ENCODE results near the gene PANX2.

The PANX2 gene

GRCh38 chr22:50226063-50226874, 55.7 kb downstream of the PANX2 start:
- Histone ChIP-seq H3K9me3 (ENCODE audit: severe bottlenecking) (no peaks in the 10 kb centered on the region), H3K4me3 (ENCODE audit: severe bottlenecking) (no peak overlapping the region), H3K27ac (ENCODE audit: poor library complexity, severe bottlenecking) (no peak overlapping the region), H3K27me3 (ENCODE audit: insufficient read depth, poor library complexity, severe bottlenecking) (no peaks in the 10 kb centered on the region), H3K4me1 (ENCODE audit: insufficient read depth, poor library complexity, severe bottlenecking) (no peaks in the 10 kb centered on the region), H3K36me3 (ENCODE audit: low read depth) (peaks cover 33% of the 10 kb centered on the region)
- TF ChIP-seq CTCF (IDR thresholded peaks at IDR 0.05; ENCODE audit: poor library complexity, severe bottlenecking), result no peak
- DNase-seq (ENCODE audit: low spot score), result peak; percentile 52
- ATAC-seq (ENCODE audit: low read depth), result no peak

- no peaks in the 10 kb centered on the region for H3K9me3 ChIP-seq (ENCODE audit: severe bottlenecking)
- H3K4me3 ChIP-seq (ENCODE audit: severe bottlenecking), result no peak overlapping the region
- H3K4me1 ChIP-seq (ENCODE audit: insufficient read depth, poor library complexity, severe bottlenecking), result no peaks in the 10 kb centered on the region
- H3K27ac ChIP-seq (ENCODE audit: poor library complexity, severe bottlenecking), result no peak overlapping the region
- H3K36me3 ChIP-seq (ENCODE audit: low read depth), result peaks cover 29% of the 10 kb centered on the region
- TF ChIP-seq CTCF (IDR thresholded peaks at IDR 0.05; ENCODE audit: poor library complexity, severe bottlenecking), result no peak
- ATAC-seq (ENCODE audit: low read depth) (no peak), DNase-seq (ENCODE audit: low spot score) (peak; percentile 49)
- H3K27me3 ChIP-seq (ENCODE audit: insufficient read depth, poor library complexity, severe bottlenecking), result no peaks in the 10 kb centered on the region
Measured at GRCh38 chr22:50226875-50227165, 56.3 kb downstream of the PANX2 start.

GRCh38 chr22:50227579-50228215, 57.2 kb downstream of the PANX2 start:
- DNase-seq (ENCODE audit: low spot score), result peak; percentile 46

GRCh38 chr22:50228366-50228765, 57.8 kb downstream of the PANX2 start:
- TF ChIP-seq CTCF (IDR thresholded peaks at IDR 0.05; ENCODE audit: poor library complexity, severe bottlenecking), result no peak
- no peak for DNase-seq (ENCODE audit: low spot score)
- H3K4me3 ChIP-seq (ENCODE audit: severe bottlenecking), result no peak overlapping the region
- ATAC-seq (ENCODE audit: low read depth), result no peak
- no peak overlapping the region for H3K27ac ChIP-seq (ENCODE audit: poor library complexity, severe bottlenecking)
- H3K4me1 ChIP-seq (ENCODE audit: insufficient read depth, poor library complexity, severe bottlenecking), result no peaks in the 10 kb centered on the region
- H3K27me3 ChIP-seq (ENCODE audit: insufficient read depth, poor library complexity, severe bottlenecking), result no peaks in the 10 kb centered on the region
- H3K36me3 ChIP-seq (ENCODE audit: low read depth), result peaks cover 15% of the 10 kb centered on the region
- no peaks in the 10 kb centered on the region for H3K9me3 ChIP-seq (ENCODE audit: severe bottlenecking)

More at GRCh38 chr22:50227579-50228215, 57.2 kb downstream of the PANX2 start:
- Histone ChIP-seq H3K4me1 (ENCODE audit: insufficient read depth, poor library complexity, severe bottlenecking) (no peaks in the 10 kb centered on the region), H3K9me3 (ENCODE audit: severe bottlenecking) (no peaks in the 10 kb centered on the region), H3K4me3 (ENCODE audit: severe bottlenecking) (no peak overlapping the region), H3K27ac (ENCODE audit: poor library complexity, severe bottlenecking) (no peak overlapping the region), H3K36me3 (ENCODE audit: low read depth) (peaks cover 22% of the 10 kb centered on the region), H3K27me3 (ENCODE audit: insufficient read depth, poor library complexity, severe bottlenecking) (no peaks in the 10 kb centered on the region)
- no peak for ATAC-seq (ENCODE audit: low read depth)
- TF ChIP-seq CTCF (IDR thresholded peaks at IDR 0.05; ENCODE audit: poor library complexity, severe bottlenecking), result no peak

GRCh38 chr22:50229370-50229769, 58.8 kb downstream of the PANX2 start:
- Histone ChIP-seq H3K27ac (ENCODE audit: poor library complexity, severe bottlenecking) (no peak overlapping the region), H3K36me3 (ENCODE audit: low read depth) (peaks cover 10% of the 10 kb centered on the region), H3K9me3 (ENCODE audit: severe bottlenecking) (no peaks in the 10 kb centered on the region), H3K27me3 (ENCODE audit: insufficient read depth, poor library complexity, severe bottlenecking) (no peaks in the 10 kb centered on the region), H3K4me1 (ENCODE audit: insufficient read depth, poor library complexity, severe bottlenecking) (no peaks in the 10 kb centered on the region), H3K4me3 (ENCODE audit: severe bottlenecking) (no peak overlapping the region)
- TF ChIP-seq CTCF (IDR thresholded peaks at IDR 0.05; ENCODE audit: poor library complexity, severe bottlenecking), result no peak
- ATAC-seq (ENCODE audit: low read depth) (no peak), DNase-seq (ENCODE audit: low spot score) (no peak)

Data from RWPE2 (cell line).